ENCODE measurements around the gene SULT4A1.

The SULT4A1 gene

GRCh38 chr22:43892183-43892894 lies 30.0 kb upstream of the SULT4A1 start:
- in situ Hi-C loops (cut with MboI; ENCODE audit: low pct_unique_long_range_greater_than_20kb, low sequenced_read_pairs, unreplicated experiment) = no loop called here
- DNase-seq (ENCODE audit: low spot score) = no peak
- TF ChIP-seq, protein P1, sequence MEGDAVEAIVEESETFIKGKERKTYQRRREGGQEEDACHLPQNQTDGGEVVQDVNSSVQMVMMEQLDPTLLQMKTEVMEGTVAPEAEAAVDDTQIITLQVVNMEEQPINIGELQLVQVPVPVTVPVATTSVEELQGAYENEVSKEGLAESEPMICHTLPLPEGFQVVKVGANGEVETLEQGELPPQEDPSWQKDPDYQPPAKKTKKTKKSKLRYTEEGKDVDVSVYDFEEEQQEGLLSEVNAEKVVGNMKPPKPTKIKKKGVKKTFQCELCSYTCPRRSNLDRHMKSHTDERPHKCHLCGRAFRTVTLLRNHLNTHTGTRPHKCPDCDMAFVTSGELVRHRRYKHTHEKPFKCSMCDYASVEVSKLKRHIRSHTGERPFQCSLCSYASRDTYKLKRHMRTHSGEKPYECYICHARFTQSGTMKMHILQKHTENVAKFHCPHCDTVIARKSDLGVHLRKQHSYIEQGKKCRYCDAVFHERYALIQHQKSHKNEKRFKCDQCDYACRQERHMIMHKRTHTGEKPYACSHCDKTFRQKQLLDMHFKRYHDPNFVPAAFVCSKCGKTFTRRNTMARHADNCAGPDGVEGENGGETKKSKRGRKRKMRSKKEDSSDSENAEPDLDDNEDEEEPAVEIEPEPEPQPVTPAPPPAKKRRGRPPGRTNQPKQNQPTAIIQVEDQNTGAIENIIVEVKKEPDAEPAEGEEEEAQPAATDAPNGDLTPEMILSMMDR (IDR thresholded peaks at IDR 0.05; ENCODE audit: extremely low read depth, insufficient read depth, missing control alignments) = no peak

GRCh38 chr22:43891360-43892182 lies 29.3 kb upstream of the SULT4A1 start, which contains the start of gene PNPLA5:
Gene PNPLA5, minus strand, starts transcription at chr22:43892013. Its CDS starts 133 bp downstream, at chr22:43891880.
- TF ChIP-seq, protein P1 (IDR thresholded peaks at IDR 0.05; ENCODE audit: extremely low read depth, insufficient read depth, missing control alignments) = no peak
- in situ Hi-C loops (cut with MboI; ENCODE audit: low pct_unique_long_range_greater_than_20kb, low sequenced_read_pairs, unreplicated experiment) = no loop called here
- no peak for DNase-seq (ENCODE audit: low spot score)

DNA sequence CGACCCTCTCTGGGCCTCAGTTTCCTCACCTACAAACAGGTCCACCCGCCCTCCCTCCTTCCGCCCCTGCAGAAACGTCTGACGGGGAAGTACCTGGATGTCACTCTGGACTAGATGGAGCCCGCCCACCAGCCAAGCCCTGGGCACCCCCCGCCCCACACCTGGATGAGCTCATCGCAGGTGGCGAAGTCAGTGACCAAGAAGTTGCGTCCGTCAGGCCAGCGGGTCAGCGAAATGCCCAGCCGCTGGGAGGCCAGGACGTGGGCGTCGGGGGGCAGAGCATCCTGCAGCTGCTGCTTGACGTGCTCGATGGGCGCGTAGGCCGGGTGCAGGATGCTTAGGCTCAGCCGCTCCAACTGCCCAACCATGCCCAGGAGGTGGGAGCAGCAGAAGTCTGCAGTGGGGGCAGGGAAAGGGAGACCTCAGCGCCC lies 28.6 kb upstream of the SULT4A1 start:
- TF ChIP-seq, protein P1 (IDR thresholded peaks at IDR 0.05; ENCODE audit: extremely low read depth, insufficient read depth, missing control alignments) = no peak
- in situ Hi-C loops (cut with MboI; ENCODE audit: low pct_unique_long_range_greater_than_20kb, low sequenced_read_pairs, unreplicated experiment) = no loop called here
- DNase-seq (ENCODE audit: low spot score) = no peak

DNA sequence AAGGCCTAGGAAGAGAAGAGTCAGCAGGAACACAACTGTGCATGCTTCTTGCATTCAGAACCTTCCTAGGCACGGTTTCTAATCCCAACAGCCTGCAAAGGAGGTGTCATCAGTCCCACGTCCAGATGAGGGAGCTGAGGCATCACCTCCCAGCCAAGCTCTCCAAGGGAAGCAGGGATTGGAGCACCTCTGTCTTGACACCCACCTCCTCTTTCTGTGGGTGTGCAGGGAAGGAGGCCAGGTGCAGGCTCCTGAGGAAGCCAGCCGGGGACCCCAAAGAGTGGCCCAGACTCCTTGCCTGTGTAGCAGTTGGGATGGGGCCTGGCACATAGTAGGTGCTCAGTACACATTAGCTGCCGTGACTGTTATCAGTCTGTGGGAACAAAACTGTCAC lies 27.5 kb upstream of the SULT4A1 start:
- no peak for DNase-seq (ENCODE audit: low spot score)
- TF ChIP-seq, protein P1 (IDR thresholded peaks at IDR 0.05; ENCODE audit: extremely low read depth, insufficient read depth, missing control alignments) = no peak
- in situ Hi-C loops (cut with MboI; ENCODE audit: low pct_unique_long_range_greater_than_20kb, low sequenced_read_pairs, unreplicated experiment) = no loop called here

GRCh38 chr22:43889201-43889859 lies 27.0 kb upstream of the SULT4A1 start:
- TF ChIP-seq, protein P1 (IDR thresholded peaks at IDR 0.05; ENCODE audit: extremely low read depth, insufficient read depth, missing control alignments) = no peak
- in situ Hi-C loops (cut with MboI; ENCODE audit: low pct_unique_long_range_greater_than_20kb, low sequenced_read_pairs, unreplicated experiment) = no loop called here
- DNase-seq (ENCODE audit: low spot score) = no peak

DNA sequence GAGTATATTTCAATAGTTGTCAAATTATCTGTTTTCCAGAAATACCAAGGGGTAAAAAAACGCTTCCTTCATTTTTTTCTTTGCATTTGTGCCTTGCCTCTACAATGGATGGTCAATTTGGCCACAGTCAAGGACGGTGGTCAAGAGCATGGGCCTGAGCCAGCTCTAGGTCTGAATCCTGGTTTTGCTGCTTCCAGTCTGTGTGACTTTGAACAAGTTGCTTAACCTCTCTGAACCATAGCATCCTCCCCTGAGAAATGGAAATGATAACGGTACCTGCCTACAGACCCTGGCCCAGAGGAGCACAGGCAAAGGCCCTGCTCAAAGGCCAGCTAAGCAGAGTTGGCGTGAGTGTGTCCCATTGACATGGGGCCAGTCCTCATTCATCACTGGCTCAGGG lies 26.4 kb upstream of the SULT4A1 start:
- no peak for DNase-seq (ENCODE audit: low spot score)
- TF ChIP-seq, protein P1 (IDR thresholded peaks at IDR 0.05; ENCODE audit: extremely low read depth, insufficient read depth, missing control alignments) = no peak
- in situ Hi-C loops (cut with MboI; ENCODE audit: low pct_unique_long_range_greater_than_20kb, low sequenced_read_pairs, unreplicated experiment) = no loop called here

All from GM13977 (cell line).